Embryonic facial prominence (tissue), 1 donor: Measurements from ENCODE around the gene MKKS.
A peak's percentile ranks its signal among the peaks of the same experiment; 100 is the strongest.
"Not testable (repeated sequence)": the region's sequence is repeated elsewhere in the genome, so short reads cannot be mapped to it uniquely, and the experiment has no call there.

ENCODE experiments used
- DNase-seq: peaks from one replicate; pipeline ENCODE4 v3.0.0-alpha.2; 2016; ENCODE audit errors: extremely low spot score

The MKKS gene

GRCh38 chr20:10449270-10449669 lies 15.2 kb upstream of the MKKS start:
- DNase-seq, result no peak

- DNase-seq, result no peak
Measured at GRCh38 chr20:10448270-10449156, 14.5 kb upstream of the MKKS start.

DNA sequence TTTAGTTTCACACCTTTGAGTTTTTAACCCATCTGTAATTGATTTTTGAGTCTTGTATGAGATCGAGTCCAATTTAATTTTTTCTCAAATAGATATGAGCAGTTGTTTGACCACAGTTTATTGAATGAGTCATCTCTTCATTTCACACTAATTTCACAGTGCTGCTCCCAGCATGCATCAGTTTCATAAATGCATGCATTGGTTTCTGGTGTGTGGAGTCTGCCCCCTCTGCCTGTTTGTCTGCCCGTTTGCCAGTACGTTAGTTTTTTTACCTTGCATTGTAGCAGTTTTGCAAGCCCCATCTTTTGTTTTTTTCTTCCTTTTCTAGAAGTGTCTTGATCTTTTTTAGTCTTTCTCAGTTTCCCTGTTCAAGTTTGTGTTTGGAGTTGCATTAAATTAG lies 13.0 kb upstream of the MKKS start:
- DNase-seq, result no peak

DNA sequence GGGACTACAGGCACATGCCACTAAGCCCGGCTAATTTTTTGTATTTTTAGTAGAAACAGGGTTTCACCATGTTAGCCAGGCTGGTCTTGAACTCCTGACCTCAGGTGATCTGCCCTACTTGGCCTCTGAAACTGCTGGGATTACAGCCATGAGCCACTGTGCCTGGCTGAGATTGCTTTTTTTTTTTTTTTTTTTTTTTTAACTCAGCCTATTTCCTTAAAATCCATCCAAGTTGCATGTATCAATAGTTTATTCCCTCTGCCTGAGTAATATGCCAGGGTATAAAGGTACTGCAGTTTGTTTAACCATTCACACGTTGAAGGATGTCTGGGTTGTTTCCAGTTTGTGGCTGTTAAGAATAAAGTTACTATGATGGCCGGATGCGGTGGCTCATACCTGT lies 11.7 kb upstream of the MKKS start:
- DNase-seq, result no peak

GRCh38 chr20:10443936-10444335 lies 9.9 kb upstream of the MKKS start:
- DNase-seq, result no peak

- no peak for DNase-seq
Measured at GRCh38 chr20:10438217-10438616, 4.2 kb upstream of the MKKS start.

DNA sequence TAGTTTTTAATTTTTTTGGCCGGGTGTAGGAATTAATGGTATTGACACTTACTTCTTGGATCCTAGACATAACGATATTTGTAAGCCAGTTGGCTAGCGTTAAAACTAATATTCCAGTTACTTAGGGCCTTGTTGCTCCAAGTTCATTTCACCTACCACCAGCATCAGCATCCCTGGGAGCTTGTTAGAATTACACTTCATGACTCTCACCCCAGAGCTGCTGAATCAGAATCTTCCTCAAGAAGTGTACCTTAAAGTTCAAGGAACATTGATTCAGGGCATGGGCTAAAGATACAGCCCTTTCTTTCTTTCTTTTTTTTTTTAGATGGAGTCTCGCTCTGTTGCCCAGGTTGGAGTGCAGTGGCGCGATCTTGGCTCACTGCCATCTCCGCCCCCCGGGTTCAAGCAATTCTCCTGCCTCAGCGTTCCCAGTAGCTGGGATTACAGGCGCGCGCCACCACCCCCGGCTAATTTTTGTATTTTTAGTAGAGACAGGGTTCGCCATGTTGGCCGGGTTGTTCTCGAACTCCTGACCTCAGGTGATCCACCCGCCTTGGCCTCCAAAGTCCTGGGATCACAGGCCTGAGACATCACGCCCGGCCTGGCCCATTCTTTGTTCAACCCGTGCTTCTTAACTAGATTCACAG lies 2.2 kb upstream of the MKKS start:
- no peak for DNase-seq

DNA sequence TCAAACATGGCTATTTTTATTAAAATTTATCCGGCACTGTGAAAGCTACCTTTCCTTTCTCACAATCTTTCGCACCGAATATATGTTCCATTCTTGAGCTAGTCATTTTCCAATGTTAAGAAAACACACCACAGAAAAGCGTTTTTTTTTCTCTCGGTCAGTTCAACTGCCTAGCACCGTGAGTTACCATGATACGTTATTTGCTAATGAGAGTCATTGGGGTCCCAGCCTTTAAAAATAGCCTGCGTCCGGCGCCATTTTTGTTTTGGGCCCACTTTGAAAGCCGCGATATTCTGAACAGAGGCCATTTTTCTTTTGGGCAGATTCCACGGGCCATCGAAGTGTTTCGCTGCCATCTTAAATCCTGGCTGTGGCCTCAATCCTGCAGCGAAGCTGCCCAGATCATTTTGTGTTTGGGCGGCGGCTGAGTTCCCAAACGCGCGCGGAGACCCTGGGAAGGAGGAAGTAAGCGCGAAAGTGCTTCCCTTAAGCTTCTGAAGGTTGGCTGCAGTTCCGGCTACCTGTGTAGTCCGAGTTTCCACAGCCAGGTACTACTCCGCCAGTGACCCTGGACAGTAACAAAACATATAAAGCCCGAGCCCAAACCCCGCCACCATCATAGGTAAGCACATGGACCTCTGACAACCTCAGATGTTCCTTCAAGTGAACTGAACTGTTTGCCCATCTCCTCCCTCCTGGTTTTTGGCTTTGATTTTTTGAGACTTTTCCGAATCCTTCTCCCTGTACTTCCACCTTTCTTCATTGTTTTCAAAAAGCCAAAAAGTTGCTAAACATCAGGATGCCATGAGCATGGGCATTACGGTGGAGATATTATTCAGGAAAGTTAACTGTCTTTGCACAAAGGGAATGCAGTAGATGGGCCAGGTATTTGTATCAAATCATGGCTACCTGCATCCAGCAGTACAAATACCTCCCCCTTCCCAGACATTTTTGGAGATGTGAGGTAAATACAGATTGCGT lies 1.1 kb upstream of the MKKS start, which contains the start of gene SLX4IP:
TSS of gene SLX4IP (plus strand) at position 474 of the 981 bp plus-strand sequence. CDS start 22,900 bp downstream, outside the sequence.
- DNase-seq, result peak; percentile 93

DNA sequence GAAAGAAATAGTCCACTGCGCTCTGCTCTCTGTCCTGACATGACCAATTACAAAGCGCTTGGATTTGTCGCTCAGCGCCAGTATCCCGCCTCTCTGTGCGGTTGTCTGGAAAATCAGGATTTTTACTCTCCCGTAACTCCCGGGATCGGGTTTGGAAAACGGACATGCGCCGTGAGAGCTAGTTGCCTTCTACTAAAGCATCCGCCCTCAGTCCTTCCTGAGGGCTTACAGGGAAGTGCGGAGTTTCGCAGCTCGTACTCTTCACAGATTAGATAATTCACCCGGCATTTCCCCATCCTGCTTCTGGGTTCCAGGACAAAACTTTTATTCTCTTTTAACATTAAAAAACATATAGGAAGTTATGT lies 427 bp upstream of the MKKS start:
- DNase-seq, result peak; percentile 97

GRCh38 chr20:10433014-10433622 lies 904 bp downstream of the MKKS start:
- DNase-seq, result no peak

GRCh38 chr20:10432079-10432478 lies 1.9 kb downstream of the MKKS start:
- no peak for DNase-seq

DNA sequence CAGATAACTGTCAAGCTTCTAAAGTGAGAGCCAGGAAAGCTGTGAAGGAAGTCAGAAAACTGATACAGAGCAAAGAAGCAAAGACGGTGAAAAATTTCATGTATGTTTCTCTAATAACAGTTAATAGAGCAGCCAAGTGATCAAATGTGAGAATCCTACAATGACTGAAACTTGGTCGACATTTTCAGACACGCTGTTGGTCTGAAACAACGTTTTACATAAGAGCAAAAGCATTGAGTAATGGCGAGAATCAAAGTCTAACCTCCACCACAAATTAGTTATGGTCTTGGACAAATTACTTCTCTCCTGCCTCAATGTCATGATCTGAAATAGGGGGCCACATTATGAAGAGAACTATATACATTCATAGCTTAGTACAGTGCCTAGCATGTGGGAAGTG lies 3.3 kb downstream of the MKKS start:
- DNase-seq, result no peak

GRCh38 chr20:10430000-10430466 lies 4.0 kb downstream of the MKKS start:
- no peak for DNase-seq

GRCh38 chr20:10429443-10429981 lies 4.5 kb downstream of the MKKS start:
- no peak for DNase-seq

DNA sequence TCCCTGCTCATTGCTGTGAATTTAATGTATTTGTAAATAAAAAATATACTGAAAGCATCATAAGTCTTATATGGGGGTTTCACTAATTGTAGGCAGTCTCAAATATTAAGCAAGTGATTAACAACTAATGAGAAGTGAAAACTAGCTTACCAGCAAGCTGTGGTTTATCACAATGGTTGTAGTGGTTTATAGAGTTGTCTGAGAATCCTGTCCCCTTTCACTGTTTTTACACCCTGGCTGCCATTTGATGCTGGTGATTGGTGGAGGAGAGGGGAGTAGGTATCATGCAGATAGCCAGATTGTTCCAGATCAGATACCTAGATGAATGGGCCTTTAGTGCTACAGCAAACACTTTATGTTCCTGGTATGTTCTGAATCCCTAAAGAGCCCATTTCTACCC lies 6.0 kb downstream of the MKKS start:
- DNase-seq, result no peak

DNA sequence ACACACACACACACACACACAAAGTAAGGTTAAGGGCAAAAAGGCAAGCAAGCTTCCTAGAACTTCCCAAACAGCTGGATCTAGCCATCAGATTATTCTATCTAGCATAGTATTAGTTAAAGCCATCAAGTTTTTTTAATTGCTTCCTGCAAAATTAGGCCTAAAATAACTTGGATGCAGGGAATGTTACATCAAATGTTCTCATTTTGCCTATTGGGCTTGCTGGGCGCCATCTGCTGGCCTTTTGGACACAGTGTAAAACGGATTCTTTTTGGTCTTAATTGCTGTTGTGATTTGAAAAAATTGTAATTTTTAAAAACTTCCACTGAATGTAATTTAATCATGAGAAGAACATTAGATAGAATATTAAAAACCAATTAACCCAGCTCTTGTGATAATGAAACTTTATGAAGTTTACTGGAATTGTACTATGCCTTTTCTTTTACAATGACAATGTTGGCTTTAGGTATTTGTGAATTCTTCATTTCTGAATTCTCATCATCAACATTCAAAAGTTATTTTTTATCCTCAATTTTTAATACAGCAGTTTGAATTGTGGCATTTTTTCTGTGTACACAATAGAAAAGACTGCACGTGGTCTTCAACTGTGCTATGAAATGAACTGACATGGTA lies 6.8 kb downstream of the MKKS start:
- no peak for DNase-seq

- no peak for DNase-seq
Measured at GRCh38 chr20:10423735-10424134, 10.3 kb downstream of the MKKS start.

- DNase-seq, result no peak
Measured at GRCh38 chr20:10419550-10420133, 14.4 kb downstream of the MKKS start.

GRCh38 chr20:10417218-10417617 lies 16.8 kb downstream of the MKKS start:
- not testable (repeated sequence) for DNase-seq

GRCh38 chr20:10415013-10415650 lies 18.9 kb downstream of the MKKS start:
- no peak for DNase-seq
